Heart left ventricle (tissue), 13 donors: ENCODE results near the gene IQCH.

Experiments used
- POLR2A ChIP-seq, 2 donors: fragments of 450-650 bp; IDR thresholded peaks; one replicate each; pipeline ENCODE4 v1.6.1; 2017; ENCODE audit warnings: antibody characterized with exemption in 2 of 2, mild to moderate bottlenecking in 2 of 2, moderate library complexity in 2 of 2
- TF ChIP-seq, protein P1 (sequence below), 12 donors: fragments of 200-600 bp; sonication (generic) in 4 of 12; IDR thresholded peaks; one replicate each; pipeline versions ENCODE4 v1.5.0 to v1.8.0; 2018 to 2022; ENCODE audit warnings: antibody characterized with exemption in 12 of 12, mild to moderate bottlenecking in 5 of 12
- donor health status: ischemic (EF 13 %, LVEDD 7.1; RV severe dilation, severe dysfunction).
- donor health status: DM: no; HTN: yes; CAD: no.
- donor health status: DM: no; HTN: no; CAD: no.
- donor health status: ischemic (EF 25% LVEDD 6.9; RV normal size, moderate dysfunction).
- donor health status: ischemic (EF 25% LVEDD 5.7; RV mildly dilated, moderate dysfunction).
- donor health status: ischemic (EF 35%, LVEDD 5.7; RV mildly dilated, moderate dysfunction).
- donor health status: nonischemic (EF 11% LVEDD 7.7; RV severe dilation, severe dysfunction).
- donor health status: DM: yes; HTN: yes; CAD: no.
- donor health status: PGD.
- donor health status: ischemic (EF 29% LVEDD 5.4; RV normal size, mild dysfunction).
- donor health status: nonischemic (EF 23%, LVEDD 6.1; RV moderate dilation, normal function).

GRCh38 chr15:67550522-67550921, 295.9 kb downstream of the IQCH start:
- TF ChIP-seq, protein P1, sequence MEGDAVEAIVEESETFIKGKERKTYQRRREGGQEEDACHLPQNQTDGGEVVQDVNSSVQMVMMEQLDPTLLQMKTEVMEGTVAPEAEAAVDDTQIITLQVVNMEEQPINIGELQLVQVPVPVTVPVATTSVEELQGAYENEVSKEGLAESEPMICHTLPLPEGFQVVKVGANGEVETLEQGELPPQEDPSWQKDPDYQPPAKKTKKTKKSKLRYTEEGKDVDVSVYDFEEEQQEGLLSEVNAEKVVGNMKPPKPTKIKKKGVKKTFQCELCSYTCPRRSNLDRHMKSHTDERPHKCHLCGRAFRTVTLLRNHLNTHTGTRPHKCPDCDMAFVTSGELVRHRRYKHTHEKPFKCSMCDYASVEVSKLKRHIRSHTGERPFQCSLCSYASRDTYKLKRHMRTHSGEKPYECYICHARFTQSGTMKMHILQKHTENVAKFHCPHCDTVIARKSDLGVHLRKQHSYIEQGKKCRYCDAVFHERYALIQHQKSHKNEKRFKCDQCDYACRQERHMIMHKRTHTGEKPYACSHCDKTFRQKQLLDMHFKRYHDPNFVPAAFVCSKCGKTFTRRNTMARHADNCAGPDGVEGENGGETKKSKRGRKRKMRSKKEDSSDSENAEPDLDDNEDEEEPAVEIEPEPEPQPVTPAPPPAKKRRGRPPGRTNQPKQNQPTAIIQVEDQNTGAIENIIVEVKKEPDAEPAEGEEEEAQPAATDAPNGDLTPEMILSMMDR (IDR thresholded peaks at IDR 0.05), result no peak
- TF ChIP-seq POLR2A (IDR thresholded peaks at IDR 0.05), result no peak
